ENCODE results near the gene LMNTD1. TPM values are rescaled to one million over a fixed set of nuclear protein-coding genes. Genes with fewer than 3 reads are reported as not detected.
"Not testable (repeated sequence)": the region's sequence is repeated elsewhere in the genome, so short reads cannot be mapped to it uniquely, and the experiment has no call there.

Gene LMNTD1
- not detected in 2 replicates for total RNA-seq

GRCh38 chr12:25553098-25553497 lies at the start of gene LMNTD1:
LMNTD1 (minus strand) TSS chr12:25553283; CDS start chr12:25552959, 324 bp downstream.
- intact Hi-C loops (cut with micrococcal nuclease) = loop anchor here (10.0 kb wide), 1 partner anchor 338 kb away; no protein-coding TSS in a partner anchor

- intact Hi-C loops (cut with micrococcal nuclease) = no loop called here
Measured at GRCh38 chr12:25598956-25599355, 45.9 kb upstream of the LMNTD1 start.

- intact Hi-C loops (cut with micrococcal nuclease) = not testable (repeated sequence)
Measured at GRCh38 chr12:25595496-25595895, 42.4 kb upstream of the LMNTD1 start.

- intact Hi-C loops (cut with micrococcal nuclease) = no loop called here
Measured at GRCh38 chr12:25594376-25594775, 41.3 kb upstream of the LMNTD1 start.

GRCh38 chr12:25592725-25593495 lies 39.8 kb upstream of the LMNTD1 start:
- intact Hi-C loops (cut with micrococcal nuclease) = no loop called here

GRCh38 chr12:25591144-25591543 lies 38.1 kb upstream of the LMNTD1 start:
- intact Hi-C loops (cut with micrococcal nuclease) = no loop called here

GRCh38 chr12:25590011-25590721 lies 37.1 kb upstream of the LMNTD1 start:
- intact Hi-C loops (cut with micrococcal nuclease) = no loop called here

- intact Hi-C loops (cut with micrococcal nuclease) = no loop called here
Measured at GRCh38 chr12:25587346-25587745, 34.3 kb upstream of the LMNTD1 start.

GRCh38 chr12:25585662-25586061 lies 32.6 kb upstream of the LMNTD1 start:
- intact Hi-C loops (cut with micrococcal nuclease) = no loop called here

GRCh38 chr12:25585021-25585523 lies 32.0 kb upstream of the LMNTD1 start:
- intact Hi-C loops (cut with micrococcal nuclease) = no loop called here

- intact Hi-C loops (cut with micrococcal nuclease) = no loop called here
Measured at GRCh38 chr12:25584596-25584995, 31.5 kb upstream of the LMNTD1 start.

GRCh38 chr12:25583545-25583944 lies 30.5 kb upstream of the LMNTD1 start:
- intact Hi-C loops (cut with micrococcal nuclease) = no loop called here

GRCh38 chr12:25581067-25581466 lies 28.0 kb upstream of the LMNTD1 start:
- intact Hi-C loops (cut with micrococcal nuclease) = no loop called here

- intact Hi-C loops (cut with micrococcal nuclease) = no loop called here
Measured at GRCh38 chr12:25578411-25579143, 25.5 kb upstream of the LMNTD1 start.

GRCh38 chr12:25574761-25575160 lies 21.7 kb upstream of the LMNTD1 start:
- intact Hi-C loops (cut with micrococcal nuclease) = no loop called here

- intact Hi-C loops (cut with micrococcal nuclease) = no loop called here
Measured at GRCh38 chr12:25573346-25573745, 20.3 kb upstream of the LMNTD1 start.

GRCh38 chr12:25570418-25570817 lies 17.3 kb upstream of the LMNTD1 start:
- intact Hi-C loops (cut with micrococcal nuclease) = no loop called here

- intact Hi-C loops (cut with micrococcal nuclease) = no loop called here
Measured at GRCh38 chr12:25566202-25566949, 13.3 kb upstream of the LMNTD1 start.

- intact Hi-C loops (cut with micrococcal nuclease) = loop anchor here (1.0 to 10.0 kb wide), 2 partner anchors 122 to 344 kb away; no protein-coding TSS in a partner anchor
Measured at GRCh38 chr12:25558586-25558985, 5.5 kb upstream of the LMNTD1 start.

GRCh38 chr12:25557830-25558436 lies 4.8 kb upstream of the LMNTD1 start:
- intact Hi-C loops (cut with micrococcal nuclease) = loop anchor here (1.0 to 10.0 kb wide), 3 partner anchors 122 to 343 kb away; no protein-coding TSS in a partner anchor
